ENCODE results near the gene DENND1A.

- TF ChIP-seq CTCF (IDR thresholded peaks at IDR 0.05) (no peak), BCL3 (IDR thresholded peaks at IDR 0.05) (no peak), POLR2A (IDR thresholded peaks at IDR 0.05; ENCODE audit: low read length) (no peak), HES2 (IDR thresholded peaks at IDR 0.05) (no peak), CHD2 (IDR thresholded peaks at IDR 0.05; ENCODE audit: low read length, partially characterized antibody) (no peak), JUN (IDR thresholded peaks at IDR 0.05) (no peak), EP300 (IDR thresholded peaks at IDR 0.05) (no peak), USF2 (IDR thresholded peaks at IDR 0.05) (no peak), FOSB (CRISPR knock-in tag; IDR thresholded peaks at IDR 0.05) (no peak), MAFK (IDR thresholded peaks at IDR 0.05; ENCODE audit: partially characterized antibody) (no peak), REST (IDR thresholded peaks at IDR 0.05) (no peak)
Observed at GRCh38 chr9:123421801-123422455, 508.0 kb downstream of the DENND1A start.
